Myocyte (in vitro differentiated cells): ENCODE measurements around the gene ADAT3. TPM values are rescaled to one million over a fixed set of nuclear protein-coding genes. Genes with fewer than 3 reads are reported as not detected.
"Not testable (repeated sequence)": the region's sequence is repeated elsewhere in the genome, so short reads cannot be mapped to it uniquely, and the experiment has no call there.

Source experiments
- DNase-seq: peaks from one replicate; pipeline ENCODE4 v3.0.0-alpha.2; 2012; ENCODE audit warnings: low read depth
- total RNA-seq: library from RNA; depleted of rRNA; stranded (reverse); fragments of >200 nt; gene quantifications from 2 replicates; pipeline ENCODE4 v1.2.3, GENCODE V29; 2014

ADAT3 gene
- total RNA-seq, 1 donor from 2014 or later: 4.7 TPM

DNA sequence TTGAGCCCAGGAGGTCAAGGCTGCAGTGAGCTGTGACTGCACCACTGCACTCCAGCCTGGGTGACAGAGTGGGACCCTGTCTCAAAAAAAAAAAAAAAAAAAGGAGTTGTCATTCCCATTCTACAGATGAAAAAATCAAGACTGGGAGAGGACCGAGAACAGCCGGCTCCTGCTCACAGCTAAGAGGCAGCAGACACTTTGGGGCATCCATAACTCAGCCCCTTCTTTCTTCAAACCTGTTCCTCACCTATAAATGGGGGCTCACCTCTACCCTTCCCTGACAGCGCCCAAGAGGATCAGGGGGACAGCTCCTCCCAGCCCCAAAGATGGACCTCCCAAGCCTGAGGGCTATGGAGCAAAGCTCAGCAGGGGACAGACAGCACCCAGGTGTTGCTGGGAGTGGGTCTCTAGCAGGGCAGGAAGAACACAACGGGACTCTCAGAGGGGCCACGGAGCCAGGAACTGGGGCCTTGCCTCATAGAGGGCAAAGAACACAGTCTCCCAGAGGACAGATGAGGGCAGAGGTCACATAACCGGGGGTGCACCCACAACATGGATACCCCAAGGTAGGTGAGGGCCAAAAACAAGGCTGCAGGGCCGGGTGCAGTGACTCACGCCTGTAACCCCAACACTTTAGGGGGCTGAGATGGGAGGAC is 38.4 kb upstream of the ADAT3 start:
- DNase-seq: no peak

DNA sequence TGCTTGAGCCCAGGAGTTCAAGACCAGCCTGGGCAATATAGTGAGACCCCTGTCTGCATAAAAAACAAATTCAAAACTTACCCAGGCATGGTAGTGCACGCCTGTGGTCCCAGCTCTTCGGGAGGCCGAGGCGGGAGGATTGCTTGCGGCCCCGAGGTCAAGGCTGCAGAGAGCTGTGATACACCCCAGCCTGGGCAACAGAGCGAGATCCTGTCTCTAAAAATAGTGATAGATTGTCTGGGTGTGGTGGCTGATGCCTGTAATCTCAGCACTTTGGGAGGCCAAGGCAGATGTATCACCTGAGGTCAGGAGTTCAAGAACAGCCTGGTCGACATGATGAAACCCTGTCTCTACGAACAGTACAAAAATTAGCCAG is 37.9 kb upstream of the ADAT3 start:
- DNase-seq: no peak

DNA sequence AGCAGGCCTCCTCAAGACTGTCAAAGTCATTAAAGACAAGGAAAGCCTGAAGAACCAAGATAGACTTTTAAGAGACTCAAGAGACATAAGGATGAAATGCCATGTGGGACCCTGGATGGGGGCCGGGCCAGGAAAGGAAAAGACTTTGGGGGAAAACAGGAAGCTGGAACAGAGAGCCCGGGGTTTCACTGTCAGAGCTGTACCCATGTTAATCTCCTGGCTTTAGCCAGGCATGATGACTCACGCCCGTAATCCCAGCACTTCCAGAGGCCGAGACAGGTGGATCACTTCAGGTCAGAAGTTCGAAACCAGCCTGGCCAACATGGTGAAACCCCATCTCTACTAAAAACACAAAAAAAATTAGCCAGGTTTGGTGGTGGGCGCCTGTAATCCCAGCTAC is 36.2 kb upstream of the ADAT3 start:
- DNase-seq: no peak

DNA sequence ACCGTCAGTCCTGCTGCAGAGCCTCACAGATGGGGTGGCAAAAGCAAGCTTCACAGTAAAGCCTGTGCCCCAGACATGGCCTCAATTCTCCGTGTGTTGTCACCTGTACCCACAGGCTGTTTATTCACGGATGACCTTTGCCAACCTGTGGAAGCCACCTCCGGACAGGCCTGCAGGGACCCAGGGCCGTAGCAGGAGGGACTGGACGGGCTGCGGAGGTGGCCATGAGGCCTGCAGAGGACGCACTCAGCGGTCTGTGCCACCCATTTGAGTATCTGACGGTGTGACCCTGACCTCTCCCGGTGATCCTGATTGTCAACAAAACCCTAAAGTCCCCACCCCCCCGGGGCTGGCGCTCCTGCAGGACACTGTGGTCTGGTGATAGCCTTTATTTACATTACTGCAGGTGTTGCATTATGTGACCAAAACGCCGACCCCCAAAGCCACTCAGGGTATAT is 34.0 kb upstream of the ADAT3 start:
- no peak for DNase-seq

DNA sequence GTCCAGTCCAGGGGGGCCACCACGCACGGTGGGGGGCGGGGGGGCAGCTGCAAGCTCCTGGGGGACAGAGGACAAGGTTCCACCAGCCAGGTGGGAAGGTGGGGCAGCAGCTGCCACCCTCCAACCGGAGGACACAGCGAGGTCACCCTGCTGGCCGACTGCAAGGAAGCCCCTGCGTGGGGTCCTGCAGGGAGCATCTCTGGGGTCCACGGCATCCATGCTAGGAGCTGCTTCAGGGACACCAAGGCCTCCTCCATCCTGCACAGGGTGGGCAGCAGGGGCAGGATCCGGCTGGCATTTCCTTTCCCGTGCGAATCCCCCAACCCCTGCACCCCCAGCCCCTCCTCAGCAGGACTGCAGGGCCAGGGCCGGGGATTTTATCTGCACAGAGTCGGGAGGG is 33.6 kb upstream of the ADAT3 start:
- no peak for DNase-seq

DNA sequence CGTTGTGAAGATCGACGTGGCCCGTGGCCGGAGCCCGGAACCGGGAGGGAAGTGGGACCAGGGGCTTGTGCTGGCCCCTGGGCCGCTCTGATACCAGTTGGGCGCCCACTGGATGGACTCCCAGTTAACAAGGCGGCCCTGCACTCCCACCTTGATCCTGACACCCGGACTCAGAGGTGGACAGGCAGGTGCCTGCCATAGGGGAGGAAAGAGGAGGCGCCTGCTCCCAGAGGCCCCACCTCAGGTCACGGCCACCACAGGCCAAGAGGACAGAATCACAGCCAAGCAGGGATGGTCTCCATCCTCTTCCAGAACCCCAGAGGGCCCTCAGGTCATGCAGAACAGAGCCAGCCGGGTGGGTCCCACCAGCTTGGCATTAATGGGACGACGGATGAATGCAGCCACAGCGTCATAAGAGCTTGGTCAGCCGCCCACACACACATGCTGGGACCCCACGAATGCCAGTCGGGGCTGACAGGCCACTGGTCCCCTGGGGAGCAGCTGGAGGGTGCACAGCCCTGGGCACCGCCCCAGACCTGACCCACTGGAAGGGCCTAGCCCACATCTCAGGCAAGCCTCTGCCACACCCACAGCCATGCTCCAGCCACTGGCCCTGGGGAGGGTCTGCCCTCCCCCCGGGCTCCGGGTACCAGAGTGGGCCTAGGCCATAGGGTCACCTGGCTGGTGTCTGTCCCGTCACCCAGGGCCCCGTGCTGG is 32.2 kb upstream of the ADAT3 start:
- DNase-seq: no peak

DNA sequence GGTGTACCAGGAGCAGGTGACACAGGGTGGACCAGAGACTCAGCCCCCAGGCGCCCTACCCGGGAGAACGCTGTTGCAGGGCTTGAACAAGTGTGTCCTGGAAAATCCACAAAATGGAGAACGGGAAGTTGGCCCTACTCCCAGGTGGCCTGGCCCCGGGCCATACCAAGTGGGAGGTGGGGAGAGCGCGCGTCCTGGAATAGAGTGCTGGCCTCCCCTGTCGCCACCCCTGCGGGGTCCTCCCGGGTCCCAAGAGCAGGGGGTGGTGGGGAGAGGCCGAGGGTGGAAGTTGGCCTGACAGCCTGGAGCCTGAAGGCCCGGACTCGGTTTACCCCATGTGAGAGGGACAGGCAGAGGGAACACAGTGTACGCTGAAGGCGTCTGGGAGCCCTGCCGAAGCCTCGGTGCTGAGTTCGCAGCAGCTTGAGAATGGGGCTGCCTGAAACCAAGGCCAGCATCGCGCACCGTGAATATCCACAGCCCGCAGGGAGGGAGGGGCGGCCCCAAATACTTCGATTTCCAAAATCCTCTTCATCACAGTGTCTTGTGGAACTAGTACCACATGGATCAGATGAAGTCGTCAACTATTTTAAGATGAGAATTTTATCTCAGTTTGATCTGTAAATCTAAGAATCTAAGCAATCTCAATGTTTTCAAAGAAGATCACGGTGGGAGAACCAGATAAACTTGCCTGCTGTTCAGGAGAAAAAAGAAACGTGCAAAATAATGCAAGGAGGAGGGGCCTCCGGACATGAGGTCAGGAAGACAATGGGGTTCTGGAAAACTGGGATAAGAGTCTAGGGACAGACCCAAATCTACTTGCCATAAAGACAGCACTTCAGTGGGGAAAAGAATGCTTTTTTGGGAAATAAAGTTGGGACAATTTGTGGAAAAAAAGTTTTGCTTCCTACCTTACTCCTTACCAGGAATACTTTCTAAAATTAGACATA is 31.4 kb upstream of the ADAT3 start:
- DNase-seq: no peak

DNA sequence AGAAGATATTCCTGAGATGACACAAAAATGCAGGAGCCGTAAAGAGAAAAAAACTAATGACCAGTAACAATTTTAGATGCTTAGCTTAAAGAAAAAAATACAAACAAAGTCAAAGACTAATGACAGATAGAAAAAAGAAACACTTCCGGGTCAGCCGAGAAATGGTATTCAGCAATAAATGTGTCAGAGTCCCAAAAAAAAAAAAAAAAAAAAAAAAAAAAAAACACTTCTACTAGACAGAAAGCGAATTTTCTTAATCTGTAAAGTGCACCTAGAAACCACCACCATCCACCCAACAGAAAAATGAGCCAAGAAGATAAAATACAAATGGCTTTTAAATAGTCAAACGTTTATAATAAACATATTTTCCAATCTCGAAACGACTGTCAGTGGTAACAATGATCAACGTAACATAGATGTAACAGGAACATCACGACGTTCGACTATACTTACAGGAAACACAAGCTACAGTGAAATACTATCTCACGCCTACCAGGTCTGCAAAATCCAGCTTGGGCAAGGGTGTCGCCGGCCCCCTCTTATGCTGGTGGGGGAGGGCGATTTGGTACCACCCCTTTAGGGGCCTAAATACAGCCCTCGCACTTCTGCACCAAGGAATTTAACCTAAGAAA is 30.5 kb upstream of the ADAT3 start:
- DNase-seq: no peak

DNA sequence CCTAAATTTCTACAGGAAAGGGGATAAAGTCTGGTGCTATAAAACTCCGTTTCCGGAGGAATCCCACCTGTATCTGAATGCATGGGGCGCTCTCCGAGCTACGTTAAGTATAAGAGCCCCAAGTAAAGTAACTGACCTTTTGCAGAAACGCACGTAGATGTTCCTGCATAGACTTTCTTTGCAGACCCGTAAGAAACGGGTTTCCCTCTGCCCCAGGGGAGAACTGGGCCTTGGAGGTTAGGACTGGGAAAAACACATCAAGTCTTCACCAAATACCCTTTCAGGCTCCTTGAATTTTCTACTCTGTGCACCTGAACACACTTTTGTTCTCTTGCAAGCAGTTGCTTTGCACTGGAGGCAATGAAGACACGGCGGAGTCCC is 29.9 kb upstream of the ADAT3 start:
- DNase-seq: not testable (repeated sequence)

DNA sequence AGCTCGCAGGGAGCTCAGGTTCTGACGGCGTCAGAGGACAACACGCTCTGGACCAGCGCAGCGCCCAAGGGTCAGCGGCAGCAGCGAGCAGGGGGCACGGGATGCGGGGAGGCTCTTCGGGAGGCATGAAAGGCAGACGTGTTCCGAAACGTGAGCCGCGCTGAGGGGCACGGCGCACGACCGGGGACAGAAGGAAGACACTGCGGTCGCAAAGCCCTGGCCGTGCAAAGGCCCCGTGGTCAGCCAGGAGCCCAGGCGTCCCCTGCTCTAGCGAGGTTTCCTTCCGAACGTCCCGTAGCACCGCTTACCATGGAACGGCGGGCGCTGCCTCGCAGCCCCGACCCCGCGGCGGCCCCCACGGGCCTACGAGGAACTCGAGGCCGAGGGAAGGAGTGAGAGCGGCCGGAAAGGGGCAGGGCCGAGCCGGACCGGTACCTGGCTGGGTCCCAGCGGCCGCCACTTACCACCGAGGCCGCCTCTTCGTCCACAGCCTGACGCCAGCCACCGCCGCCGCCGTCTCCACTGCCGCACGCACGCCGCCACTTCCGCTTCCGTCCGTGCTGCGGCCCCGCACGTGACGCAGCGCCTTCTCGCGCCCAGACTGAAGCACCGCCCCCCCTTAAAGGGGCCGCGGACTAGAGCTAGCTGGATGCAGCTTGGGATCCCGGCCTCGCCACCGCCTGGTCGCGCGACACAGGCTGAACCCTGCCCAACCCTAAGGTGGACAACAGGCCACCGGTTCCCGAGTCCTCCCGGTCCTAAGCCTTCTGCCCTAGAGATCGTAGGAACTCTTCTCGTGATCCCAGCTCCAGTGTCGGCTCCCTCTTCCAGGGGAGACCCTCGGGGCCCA is 29.3 kb upstream of the ADAT3 start:
- peak; percentile 87 for DNase-seq

DNA sequence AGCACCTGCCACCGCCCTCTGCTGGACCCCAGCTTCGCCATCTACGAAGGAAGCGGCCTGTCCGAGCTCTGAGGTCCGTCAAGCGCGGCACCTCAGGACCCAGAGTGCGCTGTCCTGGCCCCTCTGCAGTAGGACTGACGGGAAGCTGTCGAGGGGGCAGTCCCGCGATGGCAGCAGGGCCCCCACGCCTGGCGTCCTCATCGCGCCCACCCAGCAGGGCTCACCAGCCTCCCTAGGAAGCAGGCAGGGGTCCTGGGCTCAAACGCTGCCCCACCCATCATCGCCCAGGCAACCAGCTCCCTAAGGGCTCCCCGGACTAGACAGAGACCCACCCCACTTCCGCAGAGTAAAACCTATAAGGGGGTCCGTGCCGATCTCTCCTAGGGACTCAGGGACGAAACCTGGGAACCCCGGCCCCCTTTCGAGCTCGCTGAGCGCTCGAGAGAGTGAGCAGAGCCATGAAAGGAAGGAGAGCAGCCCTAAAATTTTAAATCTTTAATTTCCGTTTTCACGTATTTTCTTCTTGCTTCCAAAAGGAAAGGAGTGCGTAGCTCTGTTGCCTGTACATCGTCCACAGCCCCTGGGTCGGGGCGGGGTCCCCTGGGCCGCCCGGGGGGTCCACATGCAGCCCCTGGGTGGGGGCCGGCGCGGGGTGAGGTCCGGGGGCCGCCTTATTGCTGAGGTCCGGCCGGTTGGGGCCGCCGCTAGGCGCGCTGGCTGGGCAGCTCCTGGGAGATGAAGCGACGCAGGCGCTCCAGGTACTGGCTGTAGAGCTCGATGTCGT is 28.5 kb upstream of the ADAT3 start:
- DNase-seq: not testable (repeated sequence)

DNA sequence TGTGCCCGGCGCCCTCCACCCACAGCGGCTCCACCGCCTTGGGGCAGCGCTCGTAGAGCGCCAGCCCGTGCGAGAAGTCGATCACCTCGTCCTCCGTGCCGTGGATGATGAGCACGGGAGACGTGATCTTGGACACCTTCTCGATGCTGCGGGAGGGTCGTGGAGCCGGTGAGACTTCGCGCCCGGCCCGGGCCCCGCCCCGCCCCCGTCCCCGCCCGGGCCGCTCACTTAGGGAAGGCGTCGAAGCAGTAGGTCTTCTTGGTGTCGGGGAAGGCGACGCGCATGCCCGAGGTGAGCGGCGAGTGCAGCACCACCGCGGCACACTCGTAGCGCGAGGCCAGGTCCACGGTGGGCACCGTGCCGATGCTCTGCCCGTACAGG is 27.9 kb upstream of the ADAT3 start:
- DNase-seq: not testable (repeated sequence)

DNA sequence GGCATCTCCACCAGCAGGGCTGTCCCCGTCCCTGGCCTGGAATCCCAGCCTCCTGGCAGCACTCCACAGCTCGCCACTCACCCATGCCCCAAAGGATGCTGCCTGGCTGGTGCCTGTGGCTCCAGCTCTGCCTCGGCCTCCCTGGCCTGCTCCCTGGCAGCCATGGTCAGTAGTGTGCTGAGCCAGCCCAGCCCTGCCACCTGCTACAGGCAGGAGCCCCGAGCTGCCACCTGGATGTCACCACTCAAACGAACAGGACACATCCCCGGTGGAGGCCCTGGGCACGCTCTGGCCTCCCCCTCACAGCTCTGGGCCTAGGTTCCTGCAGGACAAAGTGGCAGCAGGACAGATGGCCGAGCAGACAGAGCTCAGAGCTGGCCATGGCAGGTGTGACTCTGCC is 26.6 kb upstream of the ADAT3 start:
- DNase-seq: not testable (repeated sequence)

DNA sequence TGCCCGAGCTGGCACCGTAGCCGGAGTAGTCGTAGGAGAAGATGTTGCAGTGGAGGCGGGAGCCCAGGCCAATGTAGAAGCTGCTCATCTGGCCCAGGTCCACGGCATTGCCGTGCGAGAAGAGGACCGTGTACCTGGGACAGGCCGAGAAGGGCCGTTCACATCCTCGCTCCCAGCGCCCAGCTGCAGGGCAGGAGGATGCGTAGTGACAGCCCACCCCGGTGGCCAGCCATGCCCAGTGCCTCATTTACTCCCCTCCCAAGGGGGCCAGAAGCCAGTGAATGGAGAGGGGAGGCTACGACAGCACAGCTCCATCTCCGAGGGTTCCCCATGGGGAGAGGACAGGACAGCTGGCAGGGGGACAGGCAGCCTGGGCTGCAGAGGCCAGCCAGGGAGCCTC is 25.2 kb upstream of the ADAT3 start:
- not testable (repeated sequence) for DNase-seq

DNA sequence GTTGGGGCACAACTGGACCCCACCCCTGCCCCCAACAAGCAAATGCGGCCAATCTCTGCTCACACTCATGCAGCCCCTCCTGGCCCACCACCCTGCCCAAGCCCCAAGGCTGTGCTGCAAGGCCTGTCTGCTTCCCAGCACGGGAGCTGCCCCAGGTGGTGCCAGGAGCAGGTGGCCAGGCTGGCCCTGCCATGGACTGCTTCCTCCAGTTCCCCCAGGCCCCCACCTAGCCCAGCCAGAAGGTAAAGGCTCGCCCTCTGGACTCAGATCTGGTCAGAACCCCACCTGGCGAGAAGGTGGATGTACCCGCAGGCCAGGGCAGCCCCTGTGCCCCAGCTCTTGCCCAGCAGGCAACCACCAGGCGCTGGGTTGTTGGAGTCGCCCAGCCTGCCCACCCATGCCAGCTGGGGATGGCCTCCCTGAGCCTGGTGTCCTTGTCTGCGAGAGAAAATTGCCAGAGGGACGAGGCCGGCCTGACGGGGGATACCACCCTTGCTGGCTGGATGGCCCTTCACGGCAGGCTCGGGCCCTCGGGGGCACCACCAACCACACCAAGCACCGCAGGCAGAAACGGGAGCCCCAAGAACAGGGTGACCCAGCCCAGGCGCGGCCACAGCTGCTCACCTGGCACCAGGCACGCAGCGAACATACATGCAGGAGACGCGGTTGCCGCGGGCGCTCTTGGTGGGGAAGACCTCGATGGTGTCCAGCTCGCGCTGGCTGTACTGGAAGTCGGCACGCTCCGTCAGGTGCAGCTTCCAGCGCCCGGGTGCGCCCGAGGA is 24.4 kb upstream of the ADAT3 start:
- DNase-seq: no peak

DNA sequence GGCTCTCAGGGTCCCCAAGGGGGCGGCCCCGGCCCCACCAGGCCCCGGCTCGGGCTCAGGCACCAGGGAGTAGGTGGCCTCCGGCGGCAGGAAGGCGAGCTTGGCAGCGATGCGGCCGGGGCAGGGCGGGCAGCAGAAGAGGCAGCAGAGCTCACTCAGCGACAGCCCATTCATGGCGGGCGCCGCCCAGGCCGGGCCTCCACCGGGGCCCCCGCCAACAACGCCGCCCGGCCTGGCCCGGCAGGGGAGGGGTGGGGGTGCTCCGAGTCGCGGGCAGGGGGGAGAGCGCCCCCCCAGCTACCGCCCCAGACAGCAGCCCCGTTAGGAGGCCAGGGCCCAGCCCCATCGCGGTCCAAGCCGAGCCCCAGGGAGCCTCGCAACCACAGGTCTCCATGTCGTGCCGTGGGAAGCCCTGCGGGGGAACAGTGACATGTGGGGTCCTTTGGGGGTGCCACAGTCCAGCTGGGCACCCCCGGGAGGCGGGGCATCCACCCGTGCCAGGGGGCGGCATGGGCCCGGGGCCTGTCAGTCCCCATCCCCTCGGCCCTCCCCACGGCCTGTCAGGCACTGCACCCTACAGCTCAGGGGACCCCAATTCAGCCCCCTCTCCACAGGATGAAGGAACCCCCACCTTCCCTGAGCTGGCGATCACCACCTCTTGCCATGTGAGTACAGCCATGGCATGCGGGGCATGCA is 23.7 kb upstream of the ADAT3 start:
- DNase-seq: not testable (repeated sequence)

DNA sequence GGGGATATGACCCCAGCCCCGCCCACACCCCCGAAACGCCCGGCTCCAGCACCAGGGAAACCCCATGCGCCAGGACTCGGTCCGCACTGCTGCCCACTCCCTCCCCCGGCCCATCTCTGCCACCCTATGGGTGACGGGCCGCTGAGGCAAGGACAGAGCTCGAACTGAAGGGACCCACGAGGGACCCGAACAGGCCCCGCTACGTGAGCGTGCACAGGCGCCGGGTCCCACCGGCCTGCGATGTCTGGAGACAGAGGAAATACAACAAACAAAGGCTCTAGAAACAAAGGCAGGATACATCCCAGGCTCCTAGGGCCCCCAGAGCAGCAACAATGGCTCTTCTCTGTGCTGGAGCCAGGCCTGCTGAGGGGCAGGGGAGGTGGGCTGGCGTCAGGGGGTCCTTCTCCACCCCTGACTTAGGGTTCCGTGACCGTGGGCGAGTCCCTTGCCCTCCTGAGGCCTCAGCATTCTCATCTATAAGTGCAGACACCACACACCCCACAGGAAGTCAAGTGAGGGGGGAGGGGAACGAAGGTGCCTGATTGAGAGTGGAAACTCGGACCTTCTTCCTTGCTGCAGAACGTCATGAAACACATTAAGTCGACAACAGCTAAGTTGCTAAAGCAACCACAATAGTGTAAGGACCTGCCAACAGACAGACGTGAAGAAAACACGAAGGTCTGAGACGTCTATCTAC is 23.0 kb upstream of the ADAT3 start:
- DNase-seq: no peak
